ENCODE results near the gene PSEN2. TPM values are rescaled to one million over a fixed set of nuclear protein-coding genes. Genes with fewer than 3 reads are reported as not detected.

Gene PSEN2
- total and polyA plus RNA-seq, 10 of the 15 experiments (the other 5 are each of a cell fraction or from before 2014, with no cell fraction given), result 0.90 to 13.3 (median 7.0) TPM

DNA sequence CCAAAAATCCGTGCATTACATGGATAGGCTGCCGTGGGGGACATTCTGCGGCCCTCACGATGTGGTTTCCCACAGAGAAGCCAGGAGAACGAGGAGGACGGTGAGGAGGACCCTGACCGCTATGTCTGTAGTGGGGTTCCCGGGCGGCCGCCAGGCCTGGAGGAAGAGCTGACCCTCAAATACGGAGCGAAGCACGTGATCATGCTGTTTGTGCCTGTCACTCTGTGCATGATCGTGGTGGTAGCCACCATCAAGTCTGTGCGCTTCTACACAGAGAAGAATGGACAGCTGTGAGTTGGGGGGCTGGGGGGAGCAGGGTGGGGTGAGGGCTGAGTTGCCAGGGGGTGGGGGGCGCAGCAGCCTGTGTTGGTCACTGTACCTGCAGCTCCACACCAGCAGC lies 13.2 kb downstream of the PSEN2 start:
- Histone ChIP-seq H3K27ac (ENCODE audit: control insufficient read depth, insufficient read depth) (peak overlapping the region; percentile 80), H2AFZ (ENCODE audit: control insufficient read depth, low read depth, low read length) (no peak overlapping the region), H3K4me1 (ENCODE audit: control insufficient read depth, insufficient read depth, low read length) (peaks cover 53% of the 10 kb centered on the region), H4K20me1 (ENCODE audit: control insufficient read depth, insufficient read depth) (no peaks in the 10 kb centered on the region), H3K79me2 (ENCODE audit: control insufficient read depth, insufficient read depth, low read length) (no peaks in the 10 kb centered on the region), H3K27me3 (replicated peaks in 1 of 2; ENCODE audit: control insufficient read depth in 2 of 2, insufficient read depth in 2 of 2, low read length in 1 of 2) (no peaks in the 10 kb centered on the region), H3K36me3 (ENCODE audit: control insufficient read depth in 2 of 2, insufficient read depth in 2 of 2, low read length in 1 of 2) (no peaks in the 10 kb centered on the region; a peak in 1 of 4 replicates), H3K4me2 (ENCODE audit: control insufficient read depth, insufficient read depth) (peak overlapping the region; percentile 64), H3K9ac (ENCODE audit: control insufficient read depth, insufficient read depth, low read length) (peak overlapping the region; percentile 69; the same call in 1 of the 2 replicates), H3K4me3 (peak overlapping the region; percentile 53; the same call in 1 of the 2 replicates), H3K9me3 (replicated peaks; ENCODE audit: control insufficient read depth, insufficient read depth, low read length) (no peaks in the 10 kb centered on the region)
- ChIA-PET CTCF (interaction anchor here (0.9 to 2.1 kb wide), 8 partner anchors 16 to 250 kb away, joined by 3 to 8 read pairs (median 4); partner anchors contain the start of gene COQ8A), RAD21 (ENCODE audit: unreplicated experiment) (interaction anchor here (0.5 to 3.0 kb wide), 11 partner anchors 11 to 250 kb away, joined by 3 to 11 read pairs (median 3); partner anchors contain the start of genes COQ8A and PSEN2), POLR2A (interaction anchor here (0.5 to 2.5 kb wide), 4 partner anchors 13 to 1163 kb away, joined by 3 to 11 read pairs (median 4); partner anchors contain the start of gene PSEN2), SMC1A (ENCODE audit: uncharacterized antibody, unreplicated experiment) (interaction anchor here (0.8 to 3.4 kb wide), 11 partner anchors 9 to 83 kb away, joined by 3 to 20 read pairs (median 4); partner anchors contain the start of gene PSEN2)
- in situ Hi-C loops (cut with MboI) (no loop called here), intact Hi-C loops (cut with micrococcal nuclease; ENCODE audit: unreplicated experiment) (no loop called here)
- no TSS peak for BruUV-seq (replicated peaks)
- WGBS (ENCODE audit: insufficient coverage, insufficient replicate concordance, low lambda C conversion rate, missing lambda C conversion rate), result 92% methylated on average over 16 of the region's 16 CpGs
- ATAC-seq (no peak), DNase-seq (ENCODE audit: low read depth, low spot score) (no peak), FAIRE-seq (no peak)
- TF ChIP-seq BACH1 (IDR thresholded peaks at IDR 0.05; ENCODE audit: borderline replicate concordance), result no peak
- no peak for TF ChIP-seq SIN3A (IDR thresholded peaks at IDR 0.05; ENCODE audit: low read depth, low read length)
- no peak for TF ChIP-seq ATF7 (IDR thresholded peaks at IDR 0.05; ENCODE audit: low read depth)
- TF ChIP-seq, protein P1, sequence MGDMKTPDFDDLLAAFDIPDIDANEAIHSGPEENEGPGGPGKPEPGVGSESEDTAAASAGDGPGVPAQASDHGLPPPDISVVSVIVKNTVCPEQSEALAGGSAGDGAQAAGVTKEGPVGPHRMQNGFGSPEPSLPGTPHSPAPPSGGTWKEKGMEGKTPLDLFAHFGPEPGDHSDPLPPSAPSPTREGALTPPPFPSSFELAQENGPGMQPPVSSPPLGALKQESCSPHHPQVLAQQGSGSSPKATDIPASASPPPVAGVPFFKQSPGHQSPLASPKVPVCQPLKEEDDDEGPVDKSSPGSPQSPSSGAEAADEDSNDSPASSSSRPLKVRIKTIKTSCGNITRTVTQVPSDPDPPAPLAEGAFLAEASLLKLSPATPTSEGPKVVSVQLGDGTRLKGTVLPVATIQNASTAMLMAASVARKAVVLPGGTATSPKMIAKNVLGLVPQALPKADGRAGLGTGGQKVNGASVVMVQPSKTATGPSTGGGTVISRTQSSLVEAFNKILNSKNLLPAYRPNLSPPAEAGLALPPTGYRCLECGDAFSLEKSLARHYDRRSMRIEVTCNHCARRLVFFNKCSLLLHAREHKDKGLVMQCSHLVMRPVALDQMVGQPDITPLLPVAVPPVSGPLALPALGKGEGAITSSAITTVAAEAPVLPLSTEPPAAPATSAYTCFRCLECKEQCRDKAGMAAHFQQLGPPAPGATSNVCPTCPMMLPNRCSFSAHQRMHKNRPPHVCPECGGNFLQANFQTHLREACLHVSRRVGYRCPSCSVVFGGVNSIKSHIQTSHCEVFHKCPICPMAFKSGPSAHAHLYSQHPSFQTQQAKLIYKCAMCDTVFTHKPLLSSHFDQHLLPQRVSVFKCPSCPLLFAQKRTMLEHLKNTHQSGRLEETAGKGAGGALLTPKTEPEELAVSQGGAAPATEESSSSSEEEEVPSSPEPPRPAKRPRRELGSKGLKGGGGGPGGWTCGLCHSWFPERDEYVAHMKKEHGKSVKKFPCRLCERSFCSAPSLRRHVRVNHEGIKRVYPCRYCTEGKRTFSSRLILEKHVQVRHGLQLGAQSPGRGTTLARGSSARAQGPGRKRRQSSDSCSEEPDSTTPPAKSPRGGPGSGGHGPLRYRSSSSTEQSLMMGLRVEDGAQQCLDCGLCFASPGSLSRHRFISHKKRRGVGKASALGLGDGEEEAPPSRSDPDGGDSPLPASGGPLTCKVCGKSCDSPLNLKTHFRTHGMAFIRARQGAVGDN (IDR thresholded peaks at IDR 0.05), result no peak
- TF ChIP-seq, protein P2, sequence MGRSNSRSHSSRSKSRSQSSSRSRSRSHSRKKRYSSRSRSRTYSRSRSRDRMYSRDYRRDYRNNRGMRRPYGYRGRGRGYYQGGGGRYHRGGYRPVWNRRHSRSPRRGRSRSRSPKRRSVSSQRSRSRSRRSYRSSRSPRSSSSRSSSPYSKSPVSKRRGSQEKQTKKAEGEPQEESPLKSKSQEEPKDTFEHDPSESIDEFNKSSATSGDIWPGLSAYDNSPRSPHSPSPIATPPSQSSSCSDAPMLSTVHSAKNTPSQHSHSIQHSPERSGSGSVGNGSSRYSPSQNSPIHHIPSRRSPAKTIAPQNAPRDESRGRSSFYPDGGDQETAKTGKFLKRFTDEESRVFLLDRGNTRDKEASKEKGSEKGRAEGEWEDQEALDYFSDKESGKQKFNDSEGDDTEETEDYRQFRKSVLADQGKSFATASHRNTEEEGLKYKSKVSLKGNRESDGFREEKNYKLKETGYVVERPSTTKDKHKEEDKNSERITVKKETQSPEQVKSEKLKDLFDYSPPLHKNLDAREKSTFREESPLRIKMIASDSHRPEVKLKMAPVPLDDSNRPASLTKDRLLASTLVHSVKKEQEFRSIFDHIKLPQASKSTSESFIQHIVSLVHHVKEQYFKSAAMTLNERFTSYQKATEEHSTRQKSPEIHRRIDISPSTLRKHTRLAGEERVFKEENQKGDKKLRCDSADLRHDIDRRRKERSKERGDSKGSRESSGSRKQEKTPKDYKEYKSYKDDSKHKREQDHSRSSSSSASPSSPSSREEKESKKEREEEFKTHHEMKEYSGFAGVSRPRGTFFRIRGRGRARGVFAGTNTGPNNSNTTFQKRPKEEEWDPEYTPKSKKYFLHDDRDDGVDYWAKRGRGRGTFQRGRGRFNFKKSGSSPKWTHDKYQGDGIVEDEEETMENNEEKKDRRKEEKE (IDR thresholded peaks at IDR 0.05), result no peak
- no peak for TF ChIP-seq CBX3 (IDR thresholded peaks at IDR 0.05; ENCODE audit: borderline replicate concordance, low read depth)
- TF ChIP-seq TCF12 (IDR thresholded peaks at IDR 0.05; ENCODE audit: low read depth, low read length), result no peak
- TF ChIP-seq POLR2A (IDR thresholded peaks at IDR 0.05; ENCODE audit: low read depth, low read length), result no peak
- TF ChIP-seq BMI1 (IDR thresholded peaks at IDR 0.05; ENCODE audit: borderline replicate concordance), result no peak
- TF ChIP-seq, protein P3, sequence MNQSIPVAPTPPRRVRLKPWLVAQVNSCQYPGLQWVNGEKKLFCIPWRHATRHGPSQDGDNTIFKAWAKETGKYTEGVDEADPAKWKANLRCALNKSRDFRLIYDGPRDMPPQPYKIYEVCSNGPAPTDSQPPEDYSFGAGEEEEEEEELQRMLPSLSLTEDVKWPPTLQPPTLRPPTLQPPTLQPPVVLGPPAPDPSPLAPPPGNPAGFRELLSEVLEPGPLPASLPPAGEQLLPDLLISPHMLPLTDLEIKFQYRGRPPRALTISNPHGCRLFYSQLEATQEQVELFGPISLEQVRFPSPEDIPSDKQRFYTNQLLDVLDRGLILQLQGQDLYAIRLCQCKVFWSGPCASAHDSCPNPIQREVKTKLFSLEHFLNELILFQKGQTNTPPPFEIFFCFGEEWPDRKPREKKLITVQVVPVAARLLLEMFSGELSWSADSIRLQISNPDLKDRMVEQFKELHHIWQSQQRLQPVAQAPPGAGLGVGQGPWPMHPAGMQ (IDR thresholded peaks at IDR 0.05; ENCODE audit: borderline replicate concordance), result no peak
- TF ChIP-seq SMAD5 (IDR thresholded peaks at IDR 0.05; ENCODE audit: low read depth), result no peak
- TF ChIP-seq, protein P4, sequence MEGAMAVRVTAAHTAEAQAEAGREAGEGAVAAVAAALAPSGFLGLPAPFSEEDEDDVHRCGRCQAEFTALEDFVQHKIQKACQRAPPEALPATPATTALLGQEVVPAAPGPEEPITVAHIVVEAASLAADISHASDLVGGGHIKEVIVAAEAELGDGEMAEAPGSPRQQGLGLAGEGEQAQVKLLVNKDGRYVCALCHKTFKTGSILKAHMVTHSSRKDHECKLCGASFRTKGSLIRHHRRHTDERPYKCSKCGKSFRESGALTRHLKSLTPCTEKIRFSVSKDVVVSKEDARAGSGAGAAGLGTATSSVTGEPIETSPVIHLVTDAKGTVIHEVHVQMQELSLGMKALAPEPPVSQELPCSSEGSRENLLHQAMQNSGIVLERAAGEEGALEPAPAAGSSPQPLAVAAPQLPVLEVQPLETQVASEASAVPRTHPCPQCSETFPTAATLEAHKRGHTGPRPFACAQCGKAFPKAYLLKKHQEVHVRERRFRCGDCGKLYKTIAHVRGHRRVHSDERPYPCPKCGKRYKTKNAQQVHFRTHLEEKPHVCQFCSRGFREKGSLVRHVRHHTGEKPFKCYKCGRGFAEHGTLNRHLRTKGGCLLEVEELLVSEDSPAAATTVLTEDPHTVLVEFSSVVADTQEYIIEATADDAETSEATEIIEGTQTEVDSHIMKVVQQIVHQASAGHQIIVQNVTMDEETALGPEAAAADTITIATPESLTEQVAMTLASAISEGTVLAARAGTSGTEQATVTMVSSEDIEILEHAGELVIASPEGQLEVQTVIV (IDR thresholded peaks at IDR 0.05; ENCODE audit: borderline replicate concordance, partially characterized antibody), result no peak
- TF ChIP-seq GATAD2B (conservative IDR thresholded peaks at IDR 0.05; ENCODE audit: low read depth), result no peak
- no peak for TF ChIP-seq TBL1XR1 (IDR thresholded peaks at IDR 0.05; ENCODE audit: low read depth, low read length)

Measured in GM12878 (cell line).